Measurements from ENCODE around the gene VSTM4.

The VSTM4 gene

DNA sequence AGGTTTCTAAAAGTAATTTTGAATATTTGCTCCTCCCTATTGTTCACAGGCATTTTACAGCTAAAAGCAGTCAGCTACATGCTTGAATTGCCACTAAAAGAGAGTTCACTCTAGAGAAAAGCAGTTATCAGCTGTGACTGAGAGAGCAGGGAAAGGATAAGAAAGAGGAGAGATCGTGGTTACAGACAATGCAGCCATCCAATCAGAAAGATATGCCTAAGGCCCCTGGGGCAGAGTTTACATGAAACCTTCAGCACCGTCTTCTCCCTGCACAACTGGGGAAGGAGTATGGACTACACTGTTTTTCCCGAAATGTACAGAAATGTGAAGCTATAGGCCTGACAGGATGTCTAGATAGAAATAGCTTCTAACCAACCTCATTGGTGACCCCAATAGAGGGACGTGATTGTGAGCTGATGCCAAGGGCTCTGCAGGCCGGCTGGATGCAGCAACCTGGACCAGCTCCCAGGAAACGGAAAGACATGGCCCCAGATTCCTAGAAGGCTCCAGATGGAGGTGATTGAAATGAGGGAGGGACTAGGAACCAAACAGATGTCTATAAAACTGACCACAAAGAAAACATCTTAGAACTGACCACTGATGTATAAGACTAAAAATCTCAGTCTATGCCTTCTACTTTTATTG is 3.2 kb upstream of the VSTM4 start:
- TF ChIP-seq, protein P1, sequence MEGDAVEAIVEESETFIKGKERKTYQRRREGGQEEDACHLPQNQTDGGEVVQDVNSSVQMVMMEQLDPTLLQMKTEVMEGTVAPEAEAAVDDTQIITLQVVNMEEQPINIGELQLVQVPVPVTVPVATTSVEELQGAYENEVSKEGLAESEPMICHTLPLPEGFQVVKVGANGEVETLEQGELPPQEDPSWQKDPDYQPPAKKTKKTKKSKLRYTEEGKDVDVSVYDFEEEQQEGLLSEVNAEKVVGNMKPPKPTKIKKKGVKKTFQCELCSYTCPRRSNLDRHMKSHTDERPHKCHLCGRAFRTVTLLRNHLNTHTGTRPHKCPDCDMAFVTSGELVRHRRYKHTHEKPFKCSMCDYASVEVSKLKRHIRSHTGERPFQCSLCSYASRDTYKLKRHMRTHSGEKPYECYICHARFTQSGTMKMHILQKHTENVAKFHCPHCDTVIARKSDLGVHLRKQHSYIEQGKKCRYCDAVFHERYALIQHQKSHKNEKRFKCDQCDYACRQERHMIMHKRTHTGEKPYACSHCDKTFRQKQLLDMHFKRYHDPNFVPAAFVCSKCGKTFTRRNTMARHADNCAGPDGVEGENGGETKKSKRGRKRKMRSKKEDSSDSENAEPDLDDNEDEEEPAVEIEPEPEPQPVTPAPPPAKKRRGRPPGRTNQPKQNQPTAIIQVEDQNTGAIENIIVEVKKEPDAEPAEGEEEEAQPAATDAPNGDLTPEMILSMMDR (conservative IDR thresholded peaks at IDR 0.05; ENCODE audit: low read length): no peak
- H3K4me3 ChIP-seq (ENCODE audit: low read length): no peak overlapping the region
- no peak for DNase-seq (ENCODE audit: low read depth)

DNA sequence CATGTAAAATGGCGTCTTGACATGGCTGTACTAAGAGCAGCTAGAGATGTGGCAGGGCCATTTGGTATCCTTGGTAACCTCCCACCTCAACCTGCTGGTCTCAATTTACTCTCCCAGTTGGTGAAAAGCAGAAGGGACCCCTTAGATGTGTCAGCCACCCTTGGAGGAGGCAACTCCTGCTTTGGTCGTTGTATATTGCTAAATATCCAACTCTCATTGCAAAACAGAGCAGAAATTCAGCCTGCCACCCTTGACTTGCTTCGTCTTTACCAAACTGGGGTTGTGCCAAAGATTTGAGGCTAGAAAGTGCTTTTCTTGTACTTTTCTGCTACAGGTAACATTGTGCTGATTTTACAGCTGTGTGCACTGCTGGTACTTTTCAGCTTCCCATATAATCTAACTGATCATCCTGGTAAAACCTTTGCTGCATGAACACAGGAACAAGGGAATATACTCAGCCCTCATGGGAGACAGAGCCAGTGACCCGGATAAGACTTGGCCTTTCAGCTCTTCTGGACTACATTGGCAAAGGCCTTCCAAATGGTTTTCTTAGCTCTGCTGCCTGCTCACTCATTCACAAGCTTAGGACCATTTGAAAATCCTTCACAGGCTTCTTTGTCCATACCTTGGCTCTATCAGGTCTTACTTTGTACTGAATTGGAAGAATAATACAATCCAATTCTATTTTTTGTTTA is 2.2 kb upstream of the VSTM4 start:
- no peak overlapping the region for H3K4me3 ChIP-seq (ENCODE audit: low read length)
- TF ChIP-seq, protein P1 (conservative IDR thresholded peaks at IDR 0.05; ENCODE audit: low read length): no peak
- DNase-seq (ENCODE audit: low read depth): no peak

DNA sequence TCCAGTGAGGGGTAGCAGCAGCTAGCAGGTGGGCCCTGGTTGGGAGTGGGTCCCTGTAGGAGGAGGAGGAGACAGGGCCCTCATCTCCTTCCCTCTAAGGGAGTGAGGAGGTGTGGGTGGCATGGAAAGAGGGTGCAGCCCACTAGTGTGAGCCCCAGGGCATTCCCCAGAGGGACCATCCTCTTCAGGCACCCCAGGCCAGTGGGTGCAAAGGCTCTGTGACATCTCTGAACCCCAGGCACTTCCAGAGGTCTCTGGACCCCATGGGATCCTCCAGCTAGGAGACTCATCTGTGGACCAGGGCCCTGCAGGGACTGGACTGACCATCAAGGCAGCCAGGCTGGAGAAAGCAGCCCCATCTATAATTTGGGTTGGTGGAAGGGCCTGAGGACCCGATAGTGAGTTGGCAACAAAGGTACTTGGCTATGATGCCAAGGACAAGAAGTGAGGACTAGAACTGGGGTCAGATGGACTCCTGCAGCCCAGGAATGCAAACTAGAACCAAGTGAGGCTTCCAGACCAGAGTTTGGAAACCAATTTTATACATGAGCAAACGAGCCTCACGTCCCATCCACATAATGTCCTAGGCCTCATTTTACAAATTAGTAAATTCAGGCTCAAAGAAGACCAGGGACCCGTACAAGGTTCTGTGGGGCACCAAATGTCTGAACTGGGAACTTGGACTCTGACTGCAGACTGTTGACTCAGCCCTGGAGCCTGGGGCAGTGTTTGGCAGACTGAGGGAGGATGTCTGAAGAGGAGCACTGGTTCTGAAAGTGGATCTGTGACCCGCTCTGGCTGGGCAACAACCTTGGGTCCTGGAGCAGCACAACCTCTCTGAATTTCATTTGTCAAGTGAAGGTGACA is 1.4 kb upstream of the VSTM4 start:
- no peak for DNase-seq (ENCODE audit: low read depth)
- H3K4me3 ChIP-seq (ENCODE audit: low read length): no peak overlapping the region
- TF ChIP-seq, protein P1 (conservative IDR thresholded peaks at IDR 0.05; ENCODE audit: low read length): no peak

DNA sequence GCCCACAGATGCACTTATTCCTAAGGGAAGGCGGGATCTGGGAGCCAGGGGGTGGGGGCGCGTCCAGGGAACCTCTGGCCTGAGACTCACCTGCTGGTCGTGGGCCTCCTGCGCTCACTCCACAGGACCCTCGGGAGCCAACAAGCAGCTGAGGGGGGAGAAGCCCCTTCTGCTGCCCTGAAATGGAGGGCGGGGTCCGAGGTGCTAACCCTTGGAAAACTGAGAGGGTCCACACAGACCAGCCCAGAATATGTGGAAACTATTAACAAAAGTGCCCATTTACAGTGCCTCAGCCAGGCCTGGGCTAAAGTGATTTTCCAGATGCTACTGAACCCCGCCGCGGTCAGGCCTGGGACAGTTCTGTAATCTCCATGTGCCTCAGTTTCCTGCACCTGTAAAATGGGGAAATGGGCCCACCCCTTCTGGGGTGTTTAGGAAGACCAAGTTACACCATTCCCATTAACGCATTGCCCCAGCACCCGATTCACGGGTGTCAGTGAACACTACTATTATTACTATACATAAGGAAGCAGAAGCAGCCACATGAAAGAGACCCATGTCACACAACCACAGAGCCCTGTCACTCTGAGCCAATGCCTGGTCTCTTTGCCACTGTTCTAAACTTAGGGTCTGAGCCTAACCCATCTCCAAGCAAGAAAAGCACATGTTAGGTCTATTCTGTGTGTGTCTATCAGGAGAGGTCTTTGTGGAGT is 630 bp upstream of the VSTM4 start:
- H3K4me3 ChIP-seq (ENCODE audit: low read length): peak overlapping the region; percentile 56

DNA sequence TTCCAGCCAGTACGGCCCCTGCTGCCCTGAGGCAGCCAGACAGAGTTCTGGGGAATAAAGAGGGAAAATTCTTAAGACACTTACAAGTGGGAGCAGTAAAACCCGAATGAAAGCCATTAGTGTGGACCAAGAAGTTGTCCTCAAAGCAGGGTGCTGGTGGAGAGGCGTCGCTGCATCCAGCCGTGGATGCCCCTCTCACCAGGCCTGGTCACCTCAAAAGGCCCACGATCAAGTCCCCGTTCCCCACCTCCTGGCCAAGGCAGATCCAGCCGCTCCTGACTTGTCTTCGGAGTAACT is 656 bp downstream of the VSTM4 start:
- TF ChIP-seq, protein P1 (conservative IDR thresholded peaks at IDR 0.05; ENCODE audit: low read length): no peak
- no peak for DNase-seq (ENCODE audit: low read depth)
- H3K4me3 ChIP-seq (ENCODE audit: low read length): peak overlapping the region; percentile 67

More for the DNA sequence above, 630 bp upstream of the VSTM4 start:
- DNase-seq (ENCODE audit: low read depth): no peak
- TF ChIP-seq, protein P1 (conservative IDR thresholded peaks at IDR 0.05; ENCODE audit: low read length): no peak

DNA sequence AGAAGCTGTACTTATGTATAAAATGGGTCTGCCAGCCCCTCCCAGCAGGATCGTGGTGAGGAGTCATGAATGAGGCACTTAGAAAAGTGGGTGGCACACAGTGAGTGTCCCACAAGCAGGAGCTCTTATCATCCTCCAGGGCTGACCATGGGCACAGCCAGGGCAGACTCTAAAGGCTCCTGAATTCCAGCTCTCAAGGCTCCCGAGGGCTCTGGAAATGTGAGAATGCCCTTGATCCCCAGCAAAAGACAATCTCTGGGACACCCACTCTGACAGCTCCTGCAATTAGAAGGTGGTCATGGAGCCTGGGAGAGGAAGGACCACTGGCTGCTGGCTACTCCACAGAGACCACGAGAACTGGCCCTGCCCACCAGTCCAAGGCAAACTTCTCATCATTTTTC is 1.6 kb downstream of the VSTM4 start:
- TF ChIP-seq, protein P1 (conservative IDR thresholded peaks at IDR 0.05; ENCODE audit: low read length): no peak
- H3K4me3 ChIP-seq (ENCODE audit: low read length): peak overlapping the region; percentile 67
- DNase-seq (ENCODE audit: low read depth): peak; percentile 35
